Measurements from ENCODE around the gene CES4A. TPM values are rescaled to one million over a fixed set of nuclear protein-coding genes. Genes with fewer than 3 reads are reported as not detected.

The CES4A gene
- total RNA-seq, 1 donor from 2014 or later = 14.8 TPM

- no peak overlapping the region for H3K27ac ChIP-seq
- H3K27me3 ChIP-seq (ENCODE audit: low read depth) = peaks cover 8% of the 10 kb centered on the region
- TF ChIP-seq CTCF (IDR thresholded peaks at IDR 0.05) = no peak
- ATAC-seq (no peak), DNase-seq (no peak)
- H3K9me3 ChIP-seq = no peaks in the 10 kb centered on the region
- peaks cover 17% of the 10 kb centered on the region for H3K4me1 ChIP-seq
- H3K4me3 ChIP-seq = no peak overlapping the region
- H3K36me3 ChIP-seq = no peaks in the 10 kb centered on the region
- intact Hi-C loops (cut with DNase I) = no loop called here
These were observed 28.5 kb downstream of the CES4A start for GRCh38 chr16:67016681-67017420.

- H3K27ac ChIP-seq = no peak overlapping the region
- no peak overlapping the region for H3K4me3 ChIP-seq
- H3K9me3 ChIP-seq = no peaks in the 10 kb centered on the region
- TF ChIP-seq CTCF (IDR thresholded peaks at IDR 0.05) = no peak
- intact Hi-C loops (cut with DNase I) = no loop called here
- no peak for ATAC-seq
- DNase-seq = peak; percentile 17
- H3K27me3 ChIP-seq (ENCODE audit: low read depth) = peaks cover 8% of the 10 kb centered on the region
- peaks cover 17% of the 10 kb centered on the region for H3K4me1 ChIP-seq
- H3K36me3 ChIP-seq = no peaks in the 10 kb centered on the region
These were observed 29.0 kb downstream of the CES4A start for GRCh38 chr16:67017421-67017750.

GRCh38 chr16:67017810-67018488, 29.6 kb downstream of the CES4A start:
- Histone ChIP-seq H3K4me3 (no peak overlapping the region), H3K4me1 (peaks cover 17% of the 10 kb centered on the region), H3K27me3 (ENCODE audit: low read depth) (peaks cover 7% of the 10 kb centered on the region), H3K36me3 (no peaks in the 10 kb centered on the region), H3K27ac (no peak overlapping the region), H3K9me3 (no peaks in the 10 kb centered on the region)
- peak; percentile 83 to 90 for ATAC-seq
- peak; percentile 62 for TF ChIP-seq CTCF (IDR thresholded peaks at IDR 0.05)
- DNase-seq = peak; percentile 75
- intact Hi-C loops (cut with DNase I) = no loop called here

- intact Hi-C loops (cut with DNase I) = no loop called here
- ATAC-seq (no peak), DNase-seq (peak; percentile 10)
These were observed 30.8 kb downstream of the CES4A start for GRCh38 chr16:67019171-67019570.

GRCh38 chr16:67021321-67021720, 32.9 kb downstream of the CES4A start:
- TF ChIP-seq CTCF (IDR thresholded peaks at IDR 0.05) = no peak
- Histone ChIP-seq H3K27ac (no peak overlapping the region), H3K4me3 (no peak overlapping the region), H3K4me1 (no peaks in the 10 kb centered on the region), H3K36me3 (no peaks in the 10 kb centered on the region), H3K9me3 (no peaks in the 10 kb centered on the region), H3K27me3 (ENCODE audit: low read depth) (no peaks in the 10 kb centered on the region)
- DNase-seq = no peak
- ATAC-seq = no peak
- intact Hi-C loops (cut with DNase I) = no loop called here

More at GRCh38 chr16:67019171-67019570, 30.8 kb downstream of the CES4A start:
- H3K27me3 ChIP-seq (ENCODE audit: low read depth) = no peaks in the 10 kb centered on the region
- H3K4me1 ChIP-seq = peaks cover 8% of the 10 kb centered on the region
- H3K36me3 ChIP-seq = no peaks in the 10 kb centered on the region
- no peak overlapping the region for H3K4me3 ChIP-seq
- no peaks in the 10 kb centered on the region for H3K9me3 ChIP-seq
- no peak for TF ChIP-seq CTCF (IDR thresholded peaks at IDR 0.05)
- H3K27ac ChIP-seq = no peak overlapping the region

All from lower lobe of right lung (tissue), 2 donors.